ENCODE data around the gene CSNK2B.
"Not testable (repeated sequence)": the region's sequence is repeated elsewhere in the genome, so short reads cannot be mapped to it uniquely, and the experiment has no call there.

CSNK2B gene

GRCh38 chr6:31691078-31691463, 25.2 kb downstream of the CSNK2B start:
- no peak for DNase-seq

GRCh38 chr6:31691564-31692108, 25.8 kb downstream of the CSNK2B start:
- no peak for DNase-seq

- DNase-seq: no peak
Measured at GRCh38 chr6:31692353-31692752, 26.5 kb downstream of the CSNK2B start.

GRCh38 chr6:31692886-31693285, 27.0 kb downstream of the CSNK2B start:
- DNase-seq: no peak

GRCh38 chr6:31693535-31693934, 27.7 kb downstream of the CSNK2B start:
- DNase-seq: no peak

- DNase-seq: no peak
Measured at GRCh38 chr6:31697555-31697954, 31.7 kb downstream of the CSNK2B start.

- no peak for DNase-seq
Measured at GRCh38 chr6:31700740-31701401, 35.0 kb downstream of the CSNK2B start.

GRCh38 chr6:31701666-31702404, 36.0 kb downstream of the CSNK2B start:
- peak; percentile 65 for DNase-seq

GRCh38 chr6:31702405-31702818, 36.5 kb downstream of the CSNK2B start:
- DNase-seq: no peak

GRCh38 chr6:31702819-31703716, 37.2 kb downstream of the CSNK2B start, which contains the start of gene ABHD16A:
Gene ABHD16A (minus strand): TSS chr6:31703324. CDS start chr6:31703281, 43 bp downstream.
- peak; percentile 94 for DNase-seq

GRCh38 chr6:31705931-31706330, 40.1 kb downstream of the CSNK2B start:
- DNase-seq: no peak

GRCh38 chr6:31706599-31706998, 40.7 kb downstream of the CSNK2B start, which contains the start of gene LY6G6F:
Gene LY6G6F (plus strand): TSS chr6:31706866. CDS start chr6:31706907, 41 bp downstream.
- DNase-seq: no peak

GRCh38 chr6:31707701-31708100, 41.8 kb downstream of the CSNK2B start:
- no peak for DNase-seq

- no peak for DNase-seq
Measured at GRCh38 chr6:31708224-31708623, 42.3 kb downstream of the CSNK2B start.

GRCh38 chr6:31709157-31709556, 43.3 kb downstream of the CSNK2B start:
- DNase-seq: not testable (repeated sequence)

GRCh38 chr6:31710523-31711219, 44.8 kb downstream of the CSNK2B start:
- DNase-seq: no peak

GRCh38 chr6:31711233-31711632, 45.4 kb downstream of the CSNK2B start:
- DNase-seq: no peak

GRCh38 chr6:31712296-31712695, 46.4 kb downstream of the CSNK2B start:
- DNase-seq: no peak

- DNase-seq: no peak
Measured at GRCh38 chr6:31713465-31713864, 47.6 kb downstream of the CSNK2B start.

GRCh38 chr6:31713991-31714684, 48.3 kb downstream of the CSNK2B start:
- DNase-seq: no peak

All from DMS79 (cell line).